Testis (tissue), 2 donors: ENCODE measurements around the gene FAM20B.

Experiments
- CTCF ChIP-seq, 3 experiments: fragments of 450-650 bp in 2 of 3; fragments of 200-600 bp in 1 of 3; sonication (generic) in 1 of 3; IDR thresholded peaks; one replicate each; pipeline ENCODE4 v1.5.1; 2016 to 2019; ENCODE audit warnings: antibody characterized with exemption in 3 of 3, mild to moderate bottlenecking in 2 of 3, moderate library complexity in 1 of 3
- POLR2A ChIP-seq: fragments of 450-650 bp; IDR thresholded peaks from one replicate; pipeline ENCODE4 v1.6.1; 2017; ENCODE audit warnings: antibody characterized with exemption, mild to moderate bottlenecking, moderate library complexity

GRCh38 chr1:179087665-179088064 is 62.0 kb downstream of the FAM20B start:
- no peak for TF ChIP-seq CTCF (IDR thresholded peaks at IDR 0.05)
- TF ChIP-seq POLR2A: no peak
